HG03095 (cell line): ENCODE results near the gene GIPC3.
"Not testable (repeated sequence)": the region's sequence is repeated elsewhere in the genome, so short reads cannot be mapped to it uniquely, and the experiment has no call there.

ENCODE experiments used
- ATAC-seq: cut with Tn5 transposase; IDR thresholded peaks from one replicate; pipeline ENCODE4 v1.9.1; 2021; ENCODE audit warnings: moderate library complexity; ENCODE audit not compliant: unreplicated experiment

The GIPC3 gene

GRCh38 chr19:3550947-3551791, 34.1 kb upstream of the GIPC3 start:
- ATAC-seq = no peak

DNA sequence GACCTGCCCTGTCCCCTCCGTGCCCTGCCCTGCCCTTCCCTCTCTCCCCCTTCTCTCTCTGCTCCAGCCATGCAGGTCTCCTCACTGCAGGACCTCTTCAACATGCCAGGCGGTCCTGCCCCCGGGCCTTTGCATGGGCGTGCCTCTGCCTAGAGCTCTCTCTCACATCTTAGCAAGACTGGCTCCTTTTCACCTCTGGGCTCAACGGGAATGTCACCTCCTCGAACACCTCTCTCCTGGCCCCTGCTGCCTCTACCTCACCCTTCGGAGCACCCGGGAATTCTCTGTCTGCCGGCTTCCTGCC, 33.5 kb upstream of the GIPC3 start:
- no peak for ATAC-seq

GRCh38 chr19:3554254-3555083, 30.8 kb upstream of the GIPC3 start:
- no peak for ATAC-seq

- ATAC-seq = no peak
Observed at GRCh38 chr19:3555653-3556422, 29.4 kb upstream of the GIPC3 start.

DNA sequence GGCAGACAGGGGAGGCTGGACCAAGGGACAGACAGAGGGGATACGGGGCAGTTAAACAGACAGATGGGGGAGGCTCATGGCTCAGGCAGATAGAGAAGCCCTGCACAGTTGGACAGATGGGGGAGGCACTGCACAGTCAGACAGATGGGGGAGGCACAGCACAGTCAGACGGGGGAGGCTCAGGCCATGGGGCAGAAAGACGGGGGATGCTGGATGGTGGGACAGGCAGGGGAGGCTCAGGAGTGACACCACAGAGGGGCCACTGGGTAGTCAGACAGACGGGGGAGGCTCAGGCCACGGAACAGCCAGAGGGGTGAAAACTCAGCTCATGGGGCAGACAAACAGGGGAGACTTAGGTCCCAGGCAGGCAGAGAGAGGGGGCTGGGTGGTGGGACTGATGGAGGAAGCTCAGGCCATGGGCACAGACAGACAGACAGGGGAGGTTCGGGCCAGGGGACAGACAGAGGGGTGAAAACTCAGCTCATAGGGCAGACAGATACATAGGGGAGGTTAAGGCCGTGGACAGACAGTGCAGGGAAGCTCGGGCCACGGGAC, 28.8 kb upstream of the GIPC3 start:
- no peak for ATAC-seq

DNA sequence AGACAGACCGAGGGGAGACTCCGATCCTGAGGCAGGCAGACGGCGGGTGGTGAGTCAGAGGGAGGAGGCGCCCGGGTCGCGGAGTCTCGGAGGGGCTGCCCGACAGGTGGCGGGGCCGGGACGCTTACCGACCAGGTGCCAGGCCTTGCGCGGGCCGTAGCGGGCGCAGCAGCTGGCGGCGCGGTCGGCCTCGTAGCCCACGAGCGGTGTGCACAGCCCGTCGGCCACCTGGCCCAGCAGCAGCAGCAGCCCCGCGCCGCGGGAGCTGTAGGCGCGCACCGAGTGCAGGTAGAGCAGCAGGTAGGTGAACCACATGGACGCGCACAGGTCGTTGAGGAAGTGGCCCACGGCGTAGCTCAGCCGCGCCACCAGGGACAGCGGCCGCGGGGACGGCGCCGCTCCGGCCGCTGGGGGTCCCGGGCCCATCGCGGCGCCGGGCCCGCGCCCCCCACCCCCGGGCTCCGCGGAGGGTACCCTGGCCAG, 28.3 kb upstream of the GIPC3 start:
- peak; percentile 27 for ATAC-seq

DNA sequence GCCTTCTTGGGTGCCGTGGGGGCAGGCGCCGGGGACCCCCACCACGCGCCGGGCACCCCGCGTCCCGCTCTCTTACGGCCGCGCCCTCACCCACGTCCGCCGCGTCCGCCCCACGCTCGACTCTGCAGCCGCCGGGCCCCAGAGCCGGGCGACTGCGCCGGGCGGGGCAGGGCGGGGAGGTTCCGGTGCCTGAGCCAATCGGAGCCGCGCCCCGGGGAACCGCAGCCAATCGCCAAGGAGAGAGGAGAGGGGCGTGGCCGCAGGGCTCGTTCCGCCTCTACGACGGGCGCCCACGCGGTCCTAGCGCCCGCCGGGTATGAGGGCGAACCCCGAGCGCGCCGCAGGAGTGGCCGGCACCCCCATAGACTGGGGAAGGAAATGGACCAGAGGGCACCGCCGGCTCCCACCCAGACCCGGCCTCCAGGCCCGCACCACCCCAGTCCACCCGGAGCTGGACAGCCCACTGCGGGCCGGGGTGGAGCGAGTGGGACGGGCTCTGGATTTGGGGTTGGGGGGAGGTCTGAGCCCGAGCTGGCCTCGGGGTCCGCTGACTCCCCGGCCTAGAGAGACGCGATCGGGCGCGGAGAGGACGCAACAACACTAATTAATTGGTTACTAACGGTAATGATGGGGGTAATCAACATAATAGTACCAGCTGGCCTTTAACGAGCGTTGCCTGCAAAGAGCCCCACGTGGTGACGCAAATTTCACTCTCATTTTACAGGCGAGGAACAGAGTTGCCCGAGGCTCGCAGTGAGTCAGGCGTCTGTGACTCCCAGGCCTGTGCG, 27.6 kb upstream of the GIPC3 start, which contains the start of gene MFSD12:
MFSD12 (minus strand) TSS at position 126 of the 788 bp plus-strand sequence. CDS start 183 bp downstream, outside the sequence.
- peak; percentile 74 for ATAC-seq

- ATAC-seq = no peak
Observed at GRCh38 chr19:3563709-3564524, 21.4 kb upstream of the GIPC3 start.

- no peak for ATAC-seq
Observed at GRCh38 chr19:3565139-3565538, 20.1 kb upstream of the GIPC3 start.

GRCh38 chr19:3570042-3570441, 15.2 kb upstream of the GIPC3 start:
- ATAC-seq = not testable (repeated sequence)

GRCh38 chr19:3570606-3571011, 14.7 kb upstream of the GIPC3 start:
- ATAC-seq = no peak

DNA sequence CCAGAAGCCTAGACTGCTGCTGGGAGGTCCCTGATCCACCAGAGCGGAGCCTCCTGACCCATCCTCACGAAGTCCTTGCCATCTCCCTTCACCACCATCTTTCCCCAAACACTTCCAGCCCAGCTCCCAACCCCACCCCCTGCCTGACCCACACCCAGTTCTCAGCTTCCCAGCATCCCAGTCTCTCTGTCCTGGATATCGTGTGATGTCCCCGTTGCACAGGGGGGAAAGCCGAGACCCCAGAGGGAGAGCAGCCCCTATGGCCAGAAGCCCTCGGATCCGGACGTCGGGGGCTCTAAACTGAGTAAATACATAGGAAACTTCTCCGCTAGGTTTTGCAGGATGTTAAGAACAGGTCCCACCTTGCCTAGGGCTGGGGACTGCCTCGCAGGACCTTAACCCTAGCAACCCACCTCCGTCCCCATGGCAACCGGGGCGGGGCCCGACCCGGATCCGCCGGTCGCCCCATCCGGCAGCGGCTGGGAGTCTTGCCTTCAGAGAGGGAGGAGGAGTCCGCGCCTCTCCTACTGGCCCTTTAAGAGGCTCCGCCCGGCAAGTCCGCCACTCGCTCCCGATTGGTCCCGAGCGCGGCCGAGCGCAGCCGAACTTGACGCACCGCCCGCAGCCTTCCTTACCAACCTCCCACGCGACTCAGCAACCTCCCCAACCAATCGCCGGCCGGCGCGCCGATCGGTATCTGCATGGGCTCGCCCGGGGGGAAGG, 13.0 kb upstream of the GIPC3 start:
- peak; percentile 93 for ATAC-seq

DNA sequence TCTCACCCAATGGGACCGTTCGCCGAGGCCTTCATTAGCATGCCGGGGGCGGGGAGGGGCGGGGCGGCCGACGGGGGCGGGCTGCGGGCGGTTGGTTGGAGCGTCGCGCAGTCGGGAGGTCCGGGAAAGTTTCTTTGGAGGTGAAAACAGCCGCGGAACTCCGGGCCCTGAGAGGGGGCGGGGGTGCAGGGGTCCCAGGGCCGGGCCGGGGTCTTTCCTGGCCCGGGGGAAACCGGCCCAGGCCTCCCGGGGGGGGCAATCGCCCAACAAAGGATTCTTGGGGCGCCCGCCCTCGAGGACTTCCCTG, 12.5 kb upstream of the GIPC3 start, which contains the start of gene HMG20B:
HMG20B (plus strand) TSS at position 90 of the 307 bp plus-strand sequence. CDS start 366 bp downstream, outside the sequence.
- ATAC-seq = no peak

GRCh38 chr19:3573162-3573857, 12.0 kb upstream of the GIPC3 start:
- ATAC-seq = peak; percentile 1

GRCh38 chr19:3573858-3574637, 11.2 kb upstream of the GIPC3 start:
- ATAC-seq = no peak

GRCh38 chr19:3575260-3575741, 10.0 kb upstream of the GIPC3 start:
- ATAC-seq = no peak
